Skeletal muscle cell (primary cell): ENCODE results near the gene ZSCAN23.
"Not testable (repeated sequence)": the region's sequence is repeated elsewhere in the genome, so short reads cannot be mapped to it uniquely, and the experiment has no call there.

Experiments
- DNase-seq: peaks from one replicate; pipeline ENCODE4 v3.0.0-alpha.2; 2010; ENCODE audit warnings: low read depth
- H3K4me3 ChIP-seq: 2 replicates; pipeline ENCODE4 v1.5.1; 2011; ENCODE audit warnings: low read depth, mild to moderate bottlenecking, control low read depth, low read length, moderate library complexity

ZSCAN23 gene

DNA sequence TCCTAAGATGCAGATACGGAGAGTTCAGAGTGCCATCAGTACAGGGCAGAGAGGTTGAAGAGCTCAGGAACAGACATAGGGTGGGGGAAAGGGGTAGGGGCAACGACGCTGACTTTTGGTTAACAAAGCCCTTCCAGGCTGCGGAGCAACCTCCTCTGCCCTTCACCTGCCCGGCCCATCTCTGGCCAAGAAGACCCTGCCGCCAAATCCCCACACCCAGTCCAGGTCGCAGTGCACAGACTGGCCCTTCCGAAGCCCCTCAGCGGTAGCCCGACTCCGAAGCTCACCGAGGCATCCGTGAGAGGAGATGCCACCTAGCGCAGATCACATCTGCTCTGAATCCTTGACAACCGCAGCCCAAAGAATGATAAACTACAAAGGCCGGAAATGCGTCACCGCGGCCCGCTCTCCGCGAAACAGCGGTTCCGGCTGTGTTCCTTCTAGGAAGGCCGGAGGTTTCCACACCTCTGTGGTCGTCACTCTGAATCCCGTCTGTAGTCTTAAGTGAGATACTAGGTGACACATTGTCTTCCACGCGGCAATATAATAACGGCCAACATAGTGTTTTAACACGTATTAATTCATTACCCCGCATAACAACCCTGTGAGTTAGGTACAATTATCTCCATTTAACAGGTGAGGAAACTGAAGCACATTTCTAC lies at the start of gene ZSCAN23:
TSS of gene ZSCAN23 (minus strand) at position 380 of the 662 bp plus-strand sequence. CDS start 7,225 bp downstream, outside the sequence.
- DNase-seq, result peak; percentile 61
- peak within 1 kb of the TSS; percentile 68 for H3K4me3 ChIP-seq

- no peak overlapping the region for H3K4me3 ChIP-seq
- no peak for DNase-seq
Measured at GRCh38 chr6:28491984-28492317, 48.7 kb upstream of the ZSCAN23 start.

DNA sequence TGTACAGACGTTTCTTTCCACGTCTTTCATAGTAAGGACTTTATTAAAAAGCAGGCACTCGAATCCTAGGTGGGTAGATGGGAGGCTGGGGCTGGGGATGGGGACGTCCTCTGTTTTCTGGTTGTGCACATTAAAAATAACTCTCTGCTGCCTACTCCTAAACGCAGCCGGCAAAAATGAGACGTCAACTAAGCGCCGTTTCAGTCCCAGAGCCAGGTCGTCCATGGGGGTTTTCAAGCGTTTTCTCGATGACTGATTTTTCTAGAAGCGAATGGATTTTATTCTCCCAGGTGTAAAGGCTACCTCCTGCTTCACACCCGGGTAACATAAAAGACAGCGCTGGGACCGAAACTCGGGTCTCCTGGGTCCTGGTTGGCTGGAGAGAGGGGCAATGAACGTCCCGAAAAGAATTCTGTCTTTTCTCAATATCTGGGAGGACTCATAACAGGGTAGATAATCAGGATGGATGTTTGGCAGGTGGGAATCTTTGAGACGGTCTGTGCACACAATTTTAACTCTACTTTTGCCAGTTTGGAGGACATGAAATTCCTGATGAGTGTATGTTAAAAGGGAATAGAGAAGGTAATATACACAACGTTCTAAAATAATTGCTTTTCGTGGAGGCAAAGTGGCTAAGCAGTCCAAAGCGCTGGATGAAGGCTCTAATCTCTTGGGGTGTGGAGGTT lies 47.1 kb upstream of the ZSCAN23 start:
- no peak for DNase-seq
- H3K4me3 ChIP-seq, result peak overlapping the region; percentile 61

DNA sequence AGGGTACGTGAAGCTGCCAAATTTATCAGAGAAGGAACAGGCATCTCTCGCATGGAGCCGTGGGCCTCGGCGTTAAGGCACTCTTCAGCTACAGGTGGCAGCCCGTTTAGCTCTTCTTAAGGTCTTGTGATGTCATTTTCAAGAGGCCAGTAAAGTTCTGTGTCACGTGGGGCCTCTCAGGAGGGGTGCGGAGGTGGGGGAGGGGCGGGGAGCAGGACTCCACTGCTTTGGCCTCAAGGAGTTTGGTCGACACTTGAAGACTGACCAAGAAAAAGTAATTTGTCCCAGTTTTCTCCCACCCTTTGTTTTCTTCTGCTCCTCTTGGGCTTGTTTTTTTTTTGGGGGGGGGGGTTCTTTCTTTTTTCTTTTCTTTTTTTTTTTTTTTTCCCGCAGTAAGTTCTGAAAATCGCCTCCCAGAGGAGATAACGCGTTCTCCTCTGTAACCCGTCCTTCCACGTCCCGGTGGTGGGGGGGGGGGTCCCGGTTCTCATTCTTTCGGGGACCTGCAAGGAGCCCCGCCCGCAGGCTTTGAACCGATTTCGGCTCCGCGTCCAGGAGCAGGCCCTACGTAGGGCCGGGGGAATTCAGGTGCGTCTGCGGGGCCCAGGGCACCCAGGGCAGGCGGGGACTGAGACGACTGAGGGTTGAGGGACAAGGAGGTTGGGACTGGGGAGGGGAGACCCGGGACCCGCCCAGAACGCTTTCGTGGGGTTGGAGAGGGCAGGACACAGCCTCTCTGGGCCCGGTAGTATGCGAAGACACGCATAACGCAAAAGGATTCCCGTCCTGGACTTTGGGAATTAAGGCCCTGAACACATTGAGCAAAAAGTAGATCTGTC lies 46.3 kb upstream of the ZSCAN23 start:
- DNase-seq, result peak; percentile 28
- peak overlapping the region; percentile 61 for H3K4me3 ChIP-seq

DNA sequence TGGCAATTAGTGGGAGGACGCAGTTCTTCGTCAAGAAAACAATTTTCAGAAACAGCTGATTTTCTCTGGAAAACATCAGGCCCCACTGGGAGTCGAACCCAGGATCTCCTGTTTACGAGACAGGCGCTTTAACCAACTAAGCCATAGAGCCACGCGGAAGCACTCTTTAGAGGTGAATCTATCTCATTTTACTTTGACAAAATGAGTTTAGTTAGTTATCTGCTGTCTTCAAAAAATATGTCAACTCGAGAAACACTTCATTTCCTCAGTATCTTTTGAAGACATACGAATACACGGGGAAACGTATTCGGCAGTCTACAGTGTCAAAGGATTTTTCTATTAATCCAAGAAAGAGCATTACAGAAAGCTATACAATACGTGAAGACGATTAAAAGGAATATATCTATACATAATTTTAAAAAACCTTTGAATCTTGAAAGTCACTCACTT lies 45.6 kb upstream of the ZSCAN23 start:
- peak overlapping the region; percentile 61 for H3K4me3 ChIP-seq
- DNase-seq, result no peak

DNA sequence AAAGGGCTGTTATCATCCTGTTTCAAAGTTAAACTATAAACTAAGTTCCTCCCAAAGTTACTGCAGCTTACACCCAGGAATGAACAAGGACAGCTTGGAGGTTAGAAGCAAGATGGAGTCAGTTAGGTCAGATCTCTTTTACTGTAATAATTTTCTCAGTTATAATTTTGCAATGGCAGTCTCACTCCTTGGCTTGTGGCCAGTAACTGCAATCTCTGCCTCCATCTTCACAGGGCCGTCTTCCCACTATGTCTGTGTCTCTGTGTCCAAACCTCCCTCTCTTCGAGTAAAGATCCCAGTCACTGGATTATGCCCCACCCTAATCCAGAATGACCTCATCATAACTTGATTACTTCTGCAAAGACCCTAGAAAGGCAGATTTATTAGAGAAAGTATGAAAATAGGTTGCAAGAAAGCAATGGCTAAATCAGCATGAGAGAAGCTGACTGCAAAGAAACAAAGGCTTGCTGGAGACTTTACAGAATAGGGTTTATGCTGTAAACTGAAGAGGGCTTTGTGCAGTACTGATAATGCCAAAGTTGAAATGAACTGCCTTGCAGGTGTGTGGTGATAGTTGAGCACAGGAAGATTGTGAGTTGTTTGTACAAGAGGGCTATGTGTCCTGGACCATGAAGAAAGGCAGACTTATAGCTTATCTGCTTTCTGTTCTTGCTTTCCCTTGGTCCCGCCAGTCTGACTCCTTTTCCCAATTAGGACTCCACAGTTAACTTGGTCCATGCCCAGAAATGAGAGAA lies 43.9 kb upstream of the ZSCAN23 start:
- no peak for DNase-seq
- H3K4me3 ChIP-seq, result no peak overlapping the region

DNA sequence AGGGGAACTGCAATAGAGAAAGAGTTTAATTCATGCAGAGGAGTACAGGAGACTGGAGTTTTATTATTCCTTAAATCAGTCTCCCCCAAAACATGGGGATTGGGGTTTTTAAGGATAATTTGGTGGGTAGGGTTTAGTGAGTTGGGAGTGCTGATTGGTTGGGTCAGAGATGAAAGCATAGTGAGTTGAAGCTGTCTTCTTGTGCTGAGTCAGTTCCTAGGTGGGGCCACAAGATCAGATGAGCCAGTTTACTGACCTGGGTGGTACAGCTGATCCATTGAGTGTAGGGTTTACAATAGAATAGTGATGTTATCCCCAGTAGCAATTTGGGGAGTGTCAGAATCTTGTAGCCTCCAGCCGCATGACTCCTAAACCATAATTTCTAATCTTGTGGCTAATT lies 43.2 kb upstream of the ZSCAN23 start:
- no peak for DNase-seq
- H3K4me3 ChIP-seq, result no peak overlapping the region

DNA sequence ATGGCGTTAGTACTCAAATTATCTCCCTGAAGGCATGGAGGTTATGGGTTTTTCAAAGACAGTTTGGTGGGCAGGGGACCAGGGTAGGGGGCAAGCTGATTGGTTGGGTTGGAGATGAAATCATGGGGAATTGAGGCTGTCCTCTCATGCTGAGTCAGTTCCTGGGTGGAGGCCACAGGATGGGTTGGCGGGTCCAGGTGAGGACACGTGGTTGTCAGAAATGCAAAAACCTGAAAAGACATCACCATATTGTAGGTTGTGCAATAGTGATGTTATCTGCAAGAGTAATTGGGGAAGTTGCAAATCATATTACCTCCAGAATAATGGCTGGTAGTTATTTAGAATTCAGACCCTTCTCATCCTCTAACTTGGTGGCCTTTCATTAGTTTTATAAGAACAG lies 42.2 kb upstream of the ZSCAN23 start:
- no peak for DNase-seq
- no peak overlapping the region for H3K4me3 ChIP-seq

GRCh38 chr6:28480253-28480932 lies 37.1 kb upstream of the ZSCAN23 start:
- no peak for DNase-seq
- no peak overlapping the region for H3K4me3 ChIP-seq

- no peak for DNase-seq
- peak overlapping the region; percentile 22 for H3K4me3 ChIP-seq
Measured at GRCh38 chr6:28478518-28478917, 35.2 kb upstream of the ZSCAN23 start.

DNA sequence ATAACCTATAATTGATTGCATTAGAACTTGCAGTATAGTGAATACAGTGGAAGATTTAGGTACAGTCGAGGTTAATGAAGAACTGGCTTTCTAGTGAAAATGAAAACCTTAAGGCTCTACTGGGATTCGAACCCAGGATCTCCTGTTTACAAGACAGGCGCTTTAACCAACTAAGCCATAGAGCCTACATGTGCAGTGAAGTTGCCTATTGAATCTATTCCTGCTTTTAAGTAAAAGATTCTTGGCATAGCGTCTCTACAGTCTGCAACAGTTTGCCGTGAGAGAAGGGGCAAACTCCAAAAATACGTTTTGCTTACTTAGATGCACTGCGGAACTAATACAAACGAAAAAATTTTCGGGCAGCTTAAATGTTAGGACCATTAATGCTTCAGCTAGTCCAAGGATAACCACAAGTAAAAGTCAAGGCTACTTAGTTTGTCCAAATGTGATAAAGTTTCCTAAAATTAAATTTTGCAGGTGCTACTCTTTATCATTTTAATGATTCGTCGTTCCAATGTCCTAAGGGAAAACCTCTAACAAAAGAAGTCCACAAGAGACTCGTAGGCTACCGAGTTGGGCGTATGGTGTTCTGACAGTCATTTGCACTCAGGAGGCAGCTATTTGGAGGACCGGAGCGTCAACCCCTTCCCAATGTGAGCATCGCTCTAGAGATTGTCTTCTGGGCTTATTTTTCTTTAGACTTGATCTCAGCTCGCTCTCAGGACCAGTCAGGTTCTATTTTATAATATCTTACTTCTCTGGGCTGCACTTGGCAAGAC lies 31.3 kb upstream of the ZSCAN23 start:
- H3K4me3 ChIP-seq, result peak overlapping the region; percentile 56

DNA sequence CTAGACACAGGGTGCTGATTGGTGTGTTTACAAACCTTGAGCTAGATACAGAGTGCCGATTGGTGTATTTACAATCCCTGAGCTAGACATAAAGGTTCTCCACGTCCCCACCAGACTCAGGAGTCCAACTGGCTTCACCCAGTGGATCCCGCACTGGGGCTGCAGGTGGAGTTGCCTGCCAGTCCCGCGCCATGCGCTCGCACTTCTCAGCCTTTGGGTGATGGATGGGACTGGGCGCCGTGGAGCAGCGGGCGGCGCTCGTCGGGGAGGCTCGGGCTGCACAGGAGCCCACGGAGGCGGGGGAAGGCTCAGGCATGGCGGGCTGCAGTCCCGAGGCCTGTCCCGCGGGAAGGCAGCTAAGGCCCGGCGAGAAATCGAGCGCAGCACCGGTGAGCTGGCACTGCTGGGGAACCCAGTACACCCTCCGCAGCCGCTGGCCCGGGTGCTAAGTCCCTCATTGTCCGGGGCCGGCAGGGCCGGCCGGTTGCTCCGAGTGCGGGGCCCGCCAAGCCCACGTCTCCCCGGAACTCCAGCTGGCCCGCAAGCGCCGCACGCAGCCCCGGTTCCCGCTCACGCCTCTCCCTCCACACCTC lies 26.0 kb upstream of the ZSCAN23 start:
- H3K4me3 ChIP-seq, DNase-seq: not testable (repeated sequence)

More for the DNA sequence above, 31.3 kb upstream of the ZSCAN23 start:
- DNase-seq, result peak; percentile 71

GRCh38 chr6:28468056-28468455 lies 24.8 kb upstream of the ZSCAN23 start:
- DNase-seq, result no peak
- no peak overlapping the region for H3K4me3 ChIP-seq

DNA sequence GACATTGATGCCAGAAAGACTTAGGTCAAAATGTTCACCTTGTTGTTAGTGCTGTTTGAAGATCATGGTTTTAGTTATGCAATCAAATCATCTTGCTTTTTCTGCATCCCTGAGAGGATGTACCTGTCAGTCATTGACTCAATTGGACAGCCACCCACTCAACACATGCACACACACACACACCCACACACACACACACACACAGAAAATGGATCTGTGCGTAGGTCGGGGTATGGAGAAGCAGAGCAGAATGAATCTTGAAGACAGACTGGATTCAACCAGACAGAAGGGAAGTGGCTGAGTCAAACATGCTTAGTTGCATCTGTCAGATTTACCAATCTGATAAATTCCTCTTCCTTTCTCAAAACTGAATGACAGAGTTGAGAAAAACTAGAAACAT lies 19.1 kb upstream of the ZSCAN23 start:
- no peak overlapping the region for H3K4me3 ChIP-seq
- DNase-seq, result no peak

DNA sequence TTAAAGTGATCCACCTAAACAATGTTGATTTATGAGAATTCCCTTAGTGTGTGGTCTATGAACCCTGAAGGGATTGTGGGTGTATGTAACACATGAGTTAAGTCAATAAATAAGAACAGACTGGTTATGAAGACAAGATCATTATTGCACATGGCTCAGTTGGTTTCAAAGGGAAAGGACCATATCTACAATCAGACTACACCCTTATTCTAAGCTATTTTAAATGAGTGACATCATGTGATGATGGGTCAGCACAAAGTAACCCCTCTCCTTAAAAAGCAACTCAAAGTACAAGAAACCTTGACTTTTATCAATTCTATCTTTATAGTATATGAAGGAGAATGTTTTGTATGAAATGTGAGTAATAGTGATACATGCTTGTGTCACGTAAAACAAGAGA lies 15.3 kb upstream of the ZSCAN23 start:
- DNase-seq, result no peak
- H3K4me3 ChIP-seq, result no peak overlapping the region

- DNase-seq, result no peak
Measured at GRCh38 chr6:28449056-28449455, 5.8 kb upstream of the ZSCAN23 start.

GRCh38 chr6:28447512-28447906 lies 4.2 kb upstream of the ZSCAN23 start:
- not testable (repeated sequence) for DNase-seq
- peak overlapping the region; percentile 61 for H3K4me3 ChIP-seq

More at GRCh38 chr6:28449056-28449455, 5.8 kb upstream of the ZSCAN23 start:
- H3K4me3 ChIP-seq, result no peak overlapping the region
